RCC 7860 (cell line): ENCODE results near the gene ATG4B.

Source experiments
- DNase-seq: peaks from one replicate; pipeline ENCODE4 v3.0.0-alpha.2; 2015; ENCODE audit warnings: low spot score
- FAIRE-seq: peaks from 2 replicates; lab custom pipeline; 2012; peaks lifted over from hg19 to GRCh38; lab: Jason Lieb, UNC

The ATG4B gene

DNA sequence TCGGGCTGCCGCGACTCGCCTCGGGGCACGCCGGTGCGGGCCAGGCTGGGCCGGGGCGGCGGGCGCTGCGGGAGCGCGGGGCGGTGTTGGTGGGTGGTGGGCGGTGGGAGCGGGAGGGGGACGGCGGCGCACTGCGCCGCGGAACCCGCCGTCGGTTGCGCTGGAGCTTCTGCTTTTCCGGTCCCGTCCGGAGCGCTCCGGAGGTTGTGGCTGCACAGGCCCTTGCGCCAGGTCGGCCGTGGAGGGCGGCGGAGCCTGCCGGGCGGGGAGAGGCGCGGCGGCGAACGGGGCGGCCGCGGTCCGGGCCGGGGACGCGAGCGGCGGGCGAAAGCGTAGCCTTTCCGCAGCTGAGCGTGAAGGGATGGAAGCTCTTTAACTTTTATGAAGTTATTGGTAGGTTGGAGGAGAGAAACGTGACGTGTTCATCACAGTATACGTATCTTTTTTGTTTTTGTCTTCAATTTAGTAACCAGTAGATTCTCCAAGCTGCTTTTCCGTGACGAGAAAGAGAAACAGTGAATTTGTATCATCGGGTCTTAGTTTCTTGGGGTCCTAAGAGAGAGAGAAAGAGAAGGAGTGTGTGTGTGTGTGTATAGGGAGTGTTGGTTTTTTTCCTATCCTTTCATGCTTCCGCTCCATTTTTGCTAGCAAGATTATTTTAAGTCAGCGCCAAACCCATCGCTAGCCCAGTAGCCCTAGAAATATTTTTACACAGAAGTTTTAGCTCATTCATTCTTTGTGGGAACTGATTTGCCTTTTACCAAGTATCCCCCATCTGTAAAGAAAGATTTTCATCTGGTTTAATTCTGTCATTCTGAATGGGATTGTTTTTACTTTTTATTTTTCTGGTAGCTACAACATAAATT, 535 bp downstream of the ATG4B start:
- DNase-seq, result no peak
- FAIRE-seq, result no peak

DNA sequence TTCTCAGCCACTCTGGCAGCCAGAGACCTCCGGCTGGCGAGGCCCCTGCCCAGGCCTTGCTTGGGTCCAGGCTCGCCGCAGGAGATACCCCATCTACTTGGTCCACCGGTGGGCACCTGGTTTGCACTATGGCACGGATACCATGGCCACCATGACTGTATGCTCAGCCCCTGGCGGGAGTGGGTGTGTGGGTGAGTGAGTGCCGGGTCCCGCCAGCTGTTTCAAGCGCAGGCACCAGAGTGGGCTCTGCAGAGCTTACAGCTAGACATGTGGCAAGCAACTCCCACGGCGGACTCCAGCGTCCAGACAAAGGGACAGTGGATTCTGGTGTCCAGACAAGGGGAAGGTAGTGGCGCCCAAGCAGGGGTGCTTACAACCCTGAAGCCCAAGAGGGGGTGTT, 1.4 kb downstream of the ATG4B start:
- DNase-seq, result no peak
- FAIRE-seq, result no peak

DNA sequence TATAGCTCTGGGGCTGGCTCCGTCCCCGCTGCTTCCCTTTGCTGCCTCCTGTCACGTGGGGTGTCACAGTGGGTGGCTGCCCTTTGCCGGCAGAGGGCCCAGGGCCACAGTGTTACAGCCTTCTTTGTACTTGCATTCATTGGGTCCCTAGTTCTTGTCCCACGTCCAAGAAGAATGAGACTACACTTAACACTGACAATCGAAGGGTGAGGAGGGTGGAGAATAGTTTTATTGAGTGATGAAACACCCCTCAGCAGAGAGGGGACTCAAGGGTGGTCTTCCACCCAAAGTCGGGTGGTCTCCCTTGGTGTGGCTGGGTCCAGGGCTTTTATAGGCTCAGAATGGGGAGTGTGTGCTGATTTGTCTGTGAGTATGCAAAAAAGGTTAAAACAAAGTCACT, 1.9 kb downstream of the ATG4B start:
- FAIRE-seq (no peak), DNase-seq (no peak)

DNA sequence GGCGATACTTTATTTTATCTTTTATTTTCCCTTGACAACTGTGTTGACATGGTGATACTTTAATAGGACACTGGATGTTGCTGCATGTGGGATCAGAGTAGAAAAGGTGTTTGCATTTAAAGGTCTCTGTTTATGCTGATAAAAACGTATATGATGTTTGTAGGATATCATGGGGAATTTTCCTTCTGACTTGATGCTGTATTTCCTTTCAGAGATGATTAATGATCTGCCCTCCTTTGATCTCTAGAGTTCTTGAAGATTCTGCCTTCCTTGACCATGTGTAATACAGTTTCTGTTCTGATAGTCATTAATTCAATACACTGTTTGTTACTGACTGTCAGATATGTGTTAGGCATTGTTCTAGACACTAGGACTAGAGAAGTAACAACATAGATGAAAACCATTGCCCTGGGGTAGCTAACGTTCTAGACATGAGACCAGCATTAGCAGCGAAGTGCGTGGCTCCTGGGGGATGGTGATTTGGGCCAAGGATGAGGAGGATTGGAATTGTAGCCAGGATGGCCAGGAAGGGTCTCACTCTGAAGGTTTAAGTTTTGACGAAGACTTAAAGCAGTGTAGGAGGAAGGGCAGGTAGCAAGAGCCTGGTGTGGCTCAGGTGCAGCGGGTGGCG, 2.8 kb downstream of the ATG4B start:
- no peak for FAIRE-seq
- no peak for DNase-seq

DNA sequence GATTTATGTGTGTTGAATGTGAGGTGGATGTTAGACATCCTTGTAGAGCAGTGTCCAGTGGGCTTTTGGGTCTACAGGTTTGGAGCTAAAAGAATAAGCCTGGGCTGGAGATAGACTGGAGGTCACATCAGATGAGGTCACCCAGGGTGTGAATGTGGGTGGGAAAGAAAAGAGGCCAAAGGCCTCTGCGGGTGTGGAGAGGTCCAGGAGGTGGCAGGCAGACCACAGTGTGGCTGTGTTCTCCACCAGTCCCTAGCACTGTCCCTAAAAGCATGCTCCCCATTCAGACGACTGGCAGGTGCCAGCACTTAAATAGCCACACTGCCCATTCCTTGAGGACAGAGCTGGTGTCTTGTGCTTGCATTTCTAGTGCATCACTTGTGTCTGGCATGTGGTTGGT, 4.1 kb downstream of the ATG4B start:
- DNase-seq (no peak), FAIRE-seq (no peak)

DNA sequence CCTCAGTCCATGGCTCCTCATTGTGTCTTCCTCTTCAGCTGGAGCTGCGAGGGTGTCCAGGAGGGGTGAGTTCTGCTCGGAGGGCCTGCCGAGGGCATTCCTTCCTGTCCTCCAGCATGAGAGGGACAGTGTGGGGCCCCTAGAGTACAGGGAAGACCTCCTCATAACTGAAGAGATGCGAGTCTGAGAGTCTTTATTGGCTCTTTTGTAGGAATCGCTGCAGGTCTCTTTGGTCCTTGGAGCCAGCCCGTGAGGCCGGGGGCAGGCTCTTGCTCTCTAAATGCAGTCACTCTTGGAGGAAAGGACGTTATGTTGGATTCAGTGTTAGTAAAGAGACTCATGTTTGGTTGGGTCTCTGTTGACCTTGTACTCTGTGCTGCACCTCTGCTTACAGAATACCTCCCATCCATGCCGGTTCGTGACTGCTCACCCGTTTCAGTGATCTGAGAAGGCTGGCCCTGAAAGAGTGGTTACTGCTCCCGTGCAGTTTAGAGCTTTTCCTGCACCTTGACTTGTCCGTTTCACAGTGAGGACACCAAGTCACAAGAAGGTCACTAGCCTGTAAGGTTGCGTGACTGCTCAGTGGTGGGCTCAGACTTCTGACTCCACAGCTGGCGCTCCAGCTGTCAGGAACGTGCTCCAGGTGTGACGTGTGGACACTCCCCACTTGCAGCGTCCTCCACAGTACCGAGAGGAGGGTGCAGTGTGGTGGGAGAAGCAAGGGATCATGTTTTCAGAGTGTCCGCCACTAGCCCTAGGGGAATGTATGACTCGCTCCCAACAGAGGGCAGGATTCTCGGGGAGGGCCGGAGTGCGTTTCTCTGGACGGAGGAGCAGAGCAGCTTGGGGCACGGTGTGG, 7.8 kb downstream of the ATG4B start:
- no peak for DNase-seq

DNA sequence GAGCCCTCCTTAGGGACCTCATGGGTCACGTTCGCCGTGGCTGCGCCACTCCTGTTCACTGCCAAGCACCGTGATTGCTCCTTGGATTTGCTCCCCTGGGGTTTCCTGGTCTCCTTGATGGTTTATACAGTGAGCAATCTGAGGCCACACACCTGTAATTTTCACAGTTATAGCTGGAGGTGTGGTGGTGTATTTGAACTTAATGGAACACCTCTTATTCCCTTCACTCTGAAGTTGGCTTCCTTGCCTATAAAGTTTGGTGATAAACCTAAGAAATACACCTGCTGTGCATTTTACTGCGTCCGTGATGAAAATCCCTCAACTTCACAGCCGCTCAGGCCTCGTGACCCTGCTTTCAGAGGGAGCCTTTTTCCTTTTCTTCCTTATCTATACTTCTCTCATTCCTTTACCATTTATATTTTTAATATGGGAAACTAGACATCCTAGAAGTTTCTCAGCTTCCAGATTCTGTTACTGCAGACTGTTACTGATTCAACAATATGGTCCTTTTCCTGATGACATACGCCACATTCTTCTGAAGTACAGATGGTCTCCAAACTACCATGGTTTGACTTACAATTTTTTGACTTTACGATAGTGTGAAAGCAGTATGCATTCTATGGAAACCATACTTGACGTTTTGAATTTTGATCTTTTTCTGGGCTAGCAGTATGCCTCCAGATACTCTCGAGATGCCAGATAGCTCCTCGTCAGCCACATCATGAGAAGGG, 8.6 kb downstream of the ATG4B start:
- FAIRE-seq (no peak), DNase-seq (no peak)

More for the DNA sequence above, 7.8 kb downstream of the ATG4B start:
- no peak for FAIRE-seq

GRCh38 chr2:241648453-241648852, 11.0 kb downstream of the ATG4B start:
- DNase-seq, result no peak
- no peak for FAIRE-seq

- FAIRE-seq, result no peak
- no peak for DNase-seq
These were observed 11.9 kb downstream of the ATG4B start for GRCh38 chr2:241649404-241649803.

DNA sequence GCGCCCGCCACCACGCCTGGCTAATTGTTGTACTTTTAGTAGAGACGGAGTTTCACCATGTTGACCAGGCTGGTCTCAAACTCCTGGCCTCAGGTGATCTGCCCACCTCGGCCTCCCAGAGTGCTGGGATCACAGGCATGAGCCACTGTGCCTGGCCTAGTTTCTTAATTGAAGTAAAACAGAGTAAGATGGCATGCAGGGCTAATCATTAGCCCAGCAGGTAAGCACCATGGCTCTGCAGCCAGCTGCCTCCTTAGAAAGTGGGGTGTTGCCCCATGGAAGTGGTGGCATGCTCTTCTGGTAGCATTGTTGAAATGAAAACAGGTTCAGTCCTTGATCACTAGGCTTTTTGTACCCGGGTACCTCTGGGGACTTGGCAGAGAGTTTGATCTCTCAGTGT, 12.4 kb downstream of the ATG4B start:
- DNase-seq, result no peak
- FAIRE-seq, result no peak

DNA sequence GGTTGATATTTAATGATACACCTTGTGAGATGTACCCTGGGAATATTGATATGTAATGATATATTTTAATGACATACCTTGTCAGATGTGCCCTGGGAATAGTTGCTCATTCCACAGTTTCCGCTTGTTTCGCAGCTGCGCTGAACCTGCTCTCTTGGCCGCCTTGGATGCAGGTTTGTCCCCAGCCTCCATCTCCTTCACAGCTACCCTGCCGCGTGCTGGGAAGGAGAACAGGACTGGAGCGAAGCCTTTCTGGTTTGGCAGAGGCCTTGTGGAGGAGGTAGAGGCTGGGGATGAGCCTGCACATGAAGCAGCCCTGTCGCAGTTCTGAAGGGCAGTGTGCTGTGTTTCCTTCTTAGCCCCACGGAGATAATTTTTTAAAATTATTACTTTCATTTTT, 14.6 kb downstream of the ATG4B start:
- DNase-seq (no peak), FAIRE-seq (no peak)

DNA sequence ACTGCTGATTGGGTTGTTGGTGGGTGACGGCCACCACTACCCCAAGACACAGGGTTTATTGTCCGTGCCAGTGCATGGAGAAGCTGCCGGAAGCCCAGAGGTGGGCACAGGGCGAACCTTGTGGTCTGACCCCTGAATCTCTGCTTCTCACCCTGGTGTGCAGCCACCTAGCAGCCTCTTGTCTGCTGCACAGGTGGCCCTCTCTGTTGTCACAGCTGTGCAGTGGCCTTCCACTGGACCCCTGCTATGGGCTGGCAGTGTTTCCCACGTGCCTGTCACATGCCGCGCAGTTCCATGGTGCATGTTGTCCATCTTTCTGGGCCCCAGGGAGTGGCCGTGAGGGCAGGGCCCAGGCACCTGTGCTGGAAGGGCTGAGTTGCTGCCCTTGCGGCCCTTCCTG, 15.2 kb downstream of the ATG4B start:
- DNase-seq (no peak), FAIRE-seq (no peak)

GRCh38 chr2:241653210-241653750, 15.8 kb downstream of the ATG4B start:
- no peak for DNase-seq
- FAIRE-seq, result no peak

GRCh38 chr2:241654551-241654950, 17.1 kb downstream of the ATG4B start:
- DNase-seq (no peak), FAIRE-seq (no peak)

DNA sequence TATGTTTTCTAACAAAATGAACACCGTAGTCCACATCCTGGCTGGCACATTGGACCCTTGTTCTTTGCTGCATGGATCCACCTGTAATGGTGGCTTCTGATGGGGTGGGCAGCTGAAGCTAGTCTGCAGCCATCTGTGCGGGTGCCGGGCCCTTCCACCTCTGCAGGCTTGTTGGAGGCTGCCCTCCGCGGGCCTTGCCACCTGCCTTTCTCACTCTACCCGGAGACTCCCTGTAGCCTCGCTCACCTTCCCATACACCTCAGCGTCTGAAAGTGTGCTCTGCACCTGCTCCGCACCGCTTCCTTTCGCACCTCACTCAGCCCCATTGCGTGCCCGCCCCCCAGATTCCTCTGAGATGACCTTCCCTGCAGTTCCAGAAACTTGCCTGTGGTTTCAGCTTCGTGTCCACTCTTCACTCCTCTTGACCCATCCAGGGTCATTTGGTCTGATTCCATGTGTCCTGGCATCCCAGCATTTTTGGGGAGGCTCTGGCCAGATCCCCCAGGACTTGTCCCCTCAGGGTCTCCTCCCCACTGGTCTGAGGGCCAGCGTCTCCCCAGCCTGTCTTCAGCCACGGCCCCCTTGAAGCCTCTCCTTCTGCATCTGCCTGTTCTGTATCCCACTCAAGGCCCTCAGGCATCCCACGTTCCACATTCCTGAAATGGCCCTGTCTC, 18.2 kb downstream of the ATG4B start:
- DNase-seq (no peak), FAIRE-seq (no peak)

- DNase-seq (no peak), FAIRE-seq (no peak)
These were observed 18.8 kb downstream of the ATG4B start for GRCh38 chr2:241656190-241656741.

DNA sequence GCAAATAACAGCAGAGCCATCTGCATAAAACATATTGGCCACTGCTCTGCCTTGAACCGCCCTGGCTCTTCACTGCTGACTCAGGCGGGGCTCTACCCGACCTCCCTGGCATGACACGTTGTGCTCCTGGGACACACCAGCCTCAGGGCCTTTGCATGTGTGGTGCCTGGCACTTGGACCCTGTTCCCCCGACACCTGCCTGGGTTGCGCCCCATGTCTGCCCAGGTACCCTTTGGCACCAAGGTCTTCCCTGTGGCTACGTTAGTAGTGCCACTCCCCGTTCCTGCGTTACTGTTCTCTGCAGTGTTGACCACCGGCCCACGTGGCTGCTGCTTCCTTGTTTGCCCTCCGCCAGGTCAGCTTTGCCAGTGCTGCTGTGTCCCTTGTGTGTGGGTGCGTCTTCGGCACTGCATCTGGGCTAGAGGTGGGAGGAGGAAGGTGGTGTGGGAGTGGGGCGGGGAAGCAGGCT, 20.3 kb downstream of the ATG4B start:
- no peak for FAIRE-seq
- no peak for DNase-seq

- FAIRE-seq (no peak), DNase-seq (no peak)
These were observed 20.8 kb downstream of the ATG4B start for GRCh38 chr2:241658296-241658695.

DNA sequence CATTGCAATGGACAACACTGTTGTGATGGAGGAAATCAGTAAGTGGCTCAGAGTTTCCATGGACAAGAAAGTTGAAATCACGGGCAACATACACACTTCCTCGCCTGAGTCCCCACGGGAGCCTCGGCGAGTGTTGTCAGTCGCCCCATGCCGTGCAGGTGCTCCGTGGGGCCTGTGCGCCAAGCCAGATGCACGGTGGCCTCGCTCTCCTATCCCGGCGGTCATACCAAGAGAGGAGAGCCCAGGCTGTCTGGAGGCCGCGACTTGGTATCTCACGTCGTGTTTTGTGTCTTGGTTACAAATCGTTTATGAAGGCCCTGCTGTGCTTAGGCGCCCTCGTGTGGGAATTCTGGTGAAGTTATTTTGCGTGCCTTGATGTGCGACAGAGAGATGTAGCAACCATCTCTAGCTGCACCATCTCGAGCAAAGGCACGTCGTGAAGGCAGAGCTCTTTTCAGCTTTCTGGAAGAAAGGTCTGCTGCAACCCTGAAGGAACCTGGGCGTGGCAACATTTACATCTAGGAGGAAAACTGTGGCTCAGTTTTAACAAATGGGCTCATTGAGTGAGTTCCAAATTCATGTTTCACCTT, 21.8 kb downstream of the ATG4B start:
- FAIRE-seq (no peak), DNase-seq (peak; percentile 15)
